Hepatocyte (in vitro differentiated cells): ENCODE measurements around the gene OTUD5. TPM values are rescaled to one million over a fixed set of nuclear protein-coding genes. Genes with fewer than 3 reads are reported as not detected.

Experiments
- polyA plus RNA-seq: library from polyadenylated mRNA; unstranded; fragments of >200 nt; fragmentation: Nextera tagmentation; extraction: Ambion mirVana; gene quantifications from 2 replicates; pipeline ENCODE4 v1.2.1, GENCODE V29; 2016
- small RNA-seq: library from RNA; depleted of rRNA; stranded (forward); fragments of <200 nt; gene quantifications from one replicate; pipeline ENCODE3, GENCODE V24; 2014
- total RNA-seq: library from RNA; depleted of rRNA; stranded (reverse); fragments of >200 nt; gene quantifications from 2 replicates; pipeline ENCODE4 v1.2.3, GENCODE V29; 2014

OTUD5 gene
- total and polyA plus RNA-seq, 2 experiments from 2014 or later = 32.5 to 51.2 TPM

Small RNA genes lying within 50 kb of the gene (small RNA-seq; reads per million reads assigned to genes)
- gene RNU6-722P = not detected

Other genes starting within 250 kb of the OTUD5 start
- gene GLOD5, start 195.9 kb downstream of the OTUD5 start, total RNA-seq = 2.4 TPM in 1 of 2 replicates, not detected in the other
- gene GLOD5, start 195.9 kb downstream of the OTUD5 start, polyA plus RNA-seq = not detected in 2 replicates
- gene GATA1, start 171.0 kb downstream of the OTUD5 start, total RNA-seq = not detected in 2 replicates
- 0.13 TPM in 1 of 2 replicates, not detected in the other for gene GATA1, start 171.0 kb downstream of the OTUD5 start, polyA plus RNA-seq
- gene HDAC6, start 155.5 kb downstream of the OTUD5 start, total RNA-seq = 66.5 and 68.9 TPM in 2 replicates
- 96.3 and 115 TPM in 2 replicates for gene HDAC6, start 155.5 kb downstream of the OTUD5 start, polyA plus RNA-seq
- 0.47 TPM in 1 of 2 replicates, not detected in the other for gene ERAS, start 131.1 kb downstream of the OTUD5 start, total RNA-seq
- gene ERAS, start 131.1 kb downstream of the OTUD5 start, polyA plus RNA-seq = 0.65 TPM in 1 of 2 replicates, not detected in the other
- gene PCSK1N, start 122.0 kb downstream of the OTUD5 start, total RNA-seq = 39.0 and 45.8 TPM in 2 replicates
- 97.0 and 97.7 TPM in 2 replicates for gene PCSK1N, start 122.0 kb downstream of the OTUD5 start, polyA plus RNA-seq
- 42.5 and 56.7 TPM in 2 replicates for gene TIMM17B, start 59.8 kb downstream of the OTUD5 start, total RNA-seq
- gene TIMM17B, start 59.8 kb downstream of the OTUD5 start, polyA plus RNA-seq = 113 and 132 TPM in 2 replicates
- gene PQBP1, start 59.7 kb downstream of the OTUD5 start, total RNA-seq = 33.8 and 35.3 TPM in 2 replicates
- gene PQBP1, start 59.7 kb downstream of the OTUD5 start, polyA plus RNA-seq = 82.9 and 87.6 TPM in 2 replicates
- gene SLC35A2, start 46.0 kb downstream of the OTUD5 start, total RNA-seq = 40.8 and 49.5 TPM in 2 replicates
- gene SLC35A2, start 46.0 kb downstream of the OTUD5 start, polyA plus RNA-seq = 82.4 and 95.9 TPM in 2 replicates
- gene PIM2, start 38.6 kb downstream of the OTUD5 start, total RNA-seq = 7.0 and 11.5 TPM in 2 replicates
- 16.8 and 17.2 TPM in 2 replicates for gene PIM2, start 38.6 kb downstream of the OTUD5 start, polyA plus RNA-seq
- gene KCND1, start 14.2 kb upstream of the OTUD5 start, total RNA-seq = 0.64 and 0.87 TPM in 2 replicates
- gene KCND1, start 14.2 kb upstream of the OTUD5 start, polyA plus RNA-seq = 2.0 and 3.2 TPM in 2 replicates
- 17.8 and 20.2 TPM in 2 replicates for gene GRIPAP1, start 44.7 kb upstream of the OTUD5 start, total RNA-seq
- gene GRIPAP1, start 44.7 kb upstream of the OTUD5 start, polyA plus RNA-seq = 30.6 and 31.4 TPM in 2 replicates
- gene TFE3, start 85.8 kb upstream of the OTUD5 start, total RNA-seq = 37.0 and 38.3 TPM in 2 replicates
- gene TFE3, start 85.8 kb upstream of the OTUD5 start, polyA plus RNA-seq = 59.8 and 80.0 TPM in 2 replicates
- 5.1 and 7.0 TPM in 2 replicates for gene CCDC120, start 101.4 kb upstream of the OTUD5 start, total RNA-seq
- 19.1 and 19.3 TPM in 2 replicates for gene CCDC120, start 101.4 kb upstream of the OTUD5 start, polyA plus RNA-seq
- 4.1 and 6.7 TPM in 2 replicates for gene PRAF2, start 116.4 kb upstream of the OTUD5 start, total RNA-seq
- 59.7 and 76.9 TPM in 2 replicates for gene PRAF2, start 116.4 kb upstream of the OTUD5 start, polyA plus RNA-seq
- 59.6 and 69.5 TPM in 2 replicates for gene WDR45, start 122.3 kb upstream of the OTUD5 start, total RNA-seq
- gene WDR45, start 122.3 kb upstream of the OTUD5 start, polyA plus RNA-seq = 67.7 and 74.7 TPM in 2 replicates
- gene GPKOW, start 166.1 kb upstream of the OTUD5 start, total RNA-seq = 23.1 and 26.4 TPM in 2 replicates
- 22.5 and 22.7 TPM in 2 replicates for gene GPKOW, start 166.1 kb upstream of the OTUD5 start, polyA plus RNA-seq
- 5.0 and 6.5 TPM in 2 replicates for gene MAGIX, start 205.2 kb upstream of the OTUD5 start, total RNA-seq
- gene MAGIX, start 205.2 kb upstream of the OTUD5 start, polyA plus RNA-seq = 7.1 and 13.4 TPM in 2 replicates
- gene PLP2, start 214.3 kb upstream of the OTUD5 start, total RNA-seq = 27.5 and 34.9 TPM in 2 replicates
- gene PLP2, start 214.3 kb upstream of the OTUD5 start, polyA plus RNA-seq = 110 and 118 TPM in 2 replicates
- gene PRICKLE3, start 228.8 kb upstream of the OTUD5 start, total RNA-seq = 2.8 and 6.1 TPM in 2 replicates
- 9.3 and 15.7 TPM in 2 replicates for gene PRICKLE3, start 228.8 kb upstream of the OTUD5 start, polyA plus RNA-seq
- 1.4 and 2.5 TPM in 2 replicates for gene SYP, start 242.6 kb upstream of the OTUD5 start, total RNA-seq
- 2.1 and 2.9 TPM in 2 replicates for gene SYP, start 242.6 kb upstream of the OTUD5 start, polyA plus RNA-seq